GM12878 (cell line): ENCODE results near the gene RAET1G.
"Not testable (repeated sequence)": the region's sequence is repeated elsewhere in the genome, so short reads cannot be mapped to it uniquely, and the experiment has no call there.

Source experiments
- ATF2 ChIP-seq: IDR thresholded peaks from 2 replicates; pipeline ENCODE4 v1.6.1; 2012; ENCODE audit warnings: low read length, inconsistent platforms
- CTCF ChIP-seq, 3 experiments: IDR thresholded peaks in 2 of 3; conservative IDR thresholded peaks in 1 of 3; 2 replicates each; pipeline ENCODE4 v1.5.1; 2011; ENCODE audit warnings: low read depth in 3 of 3, low read length in 3 of 3, mild to moderate bottlenecking in 3 of 3, control low read depth in 2 of 3, moderate library complexity in 2 of 3, inconsistent platforms in 1 of 3, mixed read lengths in 1 of 3; ENCODE audit not compliant: control insufficient read depth in 2 of 3, insufficient read depth in 1 of 3; ENCODE audit errors: extremely low read depth in 1 of 3
- JUNB ChIP-seq: IDR thresholded peaks from 2 replicates; pipeline ENCODE4 v1.6.1; 2016; ENCODE audit warnings: antibody characterized with exemption, mild to moderate bottlenecking
- POLR2AphosphoS5 ChIP-seq: IDR thresholded peaks from 2 replicates; pipeline ENCODE4 v1.6.1; 2011; ENCODE audit warnings: mild to moderate bottlenecking, low read length, inconsistent platforms
- RELA ChIP-seq: fragments of 450-650 bp; IDR thresholded peaks from 2 replicates; pipeline ENCODE4 v1.8.0; 2014; ENCODE audit warnings: borderline replicate concordance; ENCODE audit not compliant: partially characterized antibody
- SIX5 ChIP-seq: IDR thresholded peaks from 2 replicates; pipeline ENCODE4 v1.6.1; 2011; ENCODE audit warnings: mild to moderate bottlenecking, low read depth, low read length, moderate library complexity; ENCODE audit not compliant: severe bottlenecking
- SMARCA5 ChIP-seq: fragments of 450-650 bp; IDR thresholded peaks from 2 replicates; pipeline ENCODE4 v1.6.1; 2017; ENCODE audit warnings: mild to moderate bottlenecking
- STAT1 ChIP-seq: fragments of 450-650 bp; conservative IDR thresholded peaks from 2 replicates; pipeline ENCODE4 v1.6.1; 2014; ENCODE audit warnings: antibody characterized with exemption, mild to moderate bottlenecking
- TAF1 ChIP-seq: IDR thresholded peaks from 2 replicates; pipeline ENCODE4 v1.6.1; 2011; ENCODE audit warnings: mild to moderate bottlenecking, low read depth, low read length, borderline replicate concordance

- not testable (repeated sequence) for TF ChIP-seq SIX5; CTCF (IDR thresholded peaks at IDR 0.05 in 2 of 3, conservative IDR thresholded peaks at IDR 0.05 in 1 of 3; ENCODE audit: control insufficient read depth in 2 of 3, extremely low read depth in 1 of 3, insufficient read depth in 1 of 3, low read depth in 3 of 3, low read length in 3 of 3); RELA; JUNB; STAT1; SMARCA5; POLR2AphosphoS5; ATF2; TAF1
These were observed 45.1 kb upstream of the RAET1G start for GRCh38 chr6:149967999-149968398.
